ENCODE results near the gene CXADR.
"Not testable (repeated sequence)": the region's sequence is repeated elsewhere in the genome, so short reads cannot be mapped to it uniquely, and the experiment has no call there.

Gene CXADR

DNA sequence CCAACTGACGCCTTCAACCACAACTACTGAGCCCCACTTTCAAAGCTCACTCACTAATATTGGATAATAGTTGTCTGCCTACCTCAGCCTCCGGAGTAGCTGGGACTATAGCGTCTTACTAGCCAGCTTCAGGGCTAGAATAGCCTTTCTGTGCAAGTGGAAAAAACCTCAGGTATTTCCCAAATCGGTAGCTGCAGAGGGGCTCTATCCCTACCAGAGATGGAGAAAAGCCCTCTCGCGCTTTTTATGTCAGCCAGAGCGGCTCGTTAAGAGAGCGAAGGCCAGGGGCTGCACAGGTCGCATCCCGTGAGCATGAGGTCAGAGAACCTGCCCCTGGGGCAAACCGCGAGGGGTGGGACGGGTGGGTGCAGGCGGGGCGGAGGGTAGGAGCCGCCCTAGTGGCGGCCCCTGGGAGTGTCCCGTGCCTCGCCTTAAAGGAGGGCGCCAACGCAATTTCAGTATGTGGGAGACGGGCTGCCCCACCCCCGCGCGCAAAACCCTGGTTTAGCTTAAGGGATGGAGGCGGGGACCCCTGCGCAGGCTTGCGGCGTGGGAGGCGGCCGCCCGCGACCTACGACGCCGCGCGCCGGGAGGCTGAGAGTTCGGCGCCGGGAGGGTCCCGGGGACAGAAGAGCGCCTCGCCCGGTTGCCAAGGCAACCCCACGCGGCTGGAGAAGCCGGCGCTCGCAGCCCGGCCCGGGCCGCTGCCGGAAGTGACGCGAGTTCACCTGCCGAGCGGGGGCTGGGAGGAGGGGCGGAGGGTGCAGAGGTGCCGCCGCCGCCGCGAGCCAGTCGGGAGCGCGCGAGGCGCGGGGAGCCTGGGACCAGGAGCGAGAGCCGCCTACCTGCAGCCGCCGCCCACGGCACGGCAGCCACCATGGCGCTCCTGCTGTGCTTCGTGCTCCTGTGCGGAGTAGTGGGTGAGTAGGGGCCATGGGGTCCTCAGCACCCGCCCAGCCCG is at the start of gene CXADR:
TSS of gene CXADR (plus strand) at position 791 of the 961 bp plus-strand sequence. CDS start at position 878, 87 bp downstream.
- DNase-seq (ENCODE audit: low spot score): peak; percentile 81

- DNase-seq (ENCODE audit: low spot score): no peak
Observed at GRCh38 chr21:17466166-17466565, 46.7 kb upstream of the CXADR start.

DNA sequence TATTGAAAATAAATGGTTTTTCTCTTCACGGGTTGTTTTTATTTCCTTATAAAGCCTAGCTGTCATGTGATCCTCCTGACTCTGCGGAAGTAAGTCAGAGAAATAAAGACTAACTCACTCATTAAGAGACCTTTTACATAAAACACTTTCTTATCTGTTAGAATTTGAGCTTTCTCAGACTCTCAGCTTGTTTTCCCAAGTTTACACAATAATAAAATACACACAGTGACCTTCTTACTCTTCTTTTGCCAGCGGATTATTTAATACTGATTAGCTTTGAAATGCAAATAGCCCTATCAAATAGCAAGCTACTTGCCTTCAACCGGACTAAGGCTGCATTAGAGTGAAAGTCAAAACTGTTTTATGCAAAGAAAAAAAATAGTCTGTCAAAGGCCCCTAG is 45.5 kb upstream of the CXADR start:
- no peak for DNase-seq (ENCODE audit: low spot score)

- no peak for DNase-seq (ENCODE audit: low spot score)
Observed at GRCh38 chr21:17467829-17468228, 45.0 kb upstream of the CXADR start.

GRCh38 chr21:17468698-17469097 is 44.1 kb upstream of the CXADR start:
- DNase-seq (ENCODE audit: low spot score): no peak

DNA sequence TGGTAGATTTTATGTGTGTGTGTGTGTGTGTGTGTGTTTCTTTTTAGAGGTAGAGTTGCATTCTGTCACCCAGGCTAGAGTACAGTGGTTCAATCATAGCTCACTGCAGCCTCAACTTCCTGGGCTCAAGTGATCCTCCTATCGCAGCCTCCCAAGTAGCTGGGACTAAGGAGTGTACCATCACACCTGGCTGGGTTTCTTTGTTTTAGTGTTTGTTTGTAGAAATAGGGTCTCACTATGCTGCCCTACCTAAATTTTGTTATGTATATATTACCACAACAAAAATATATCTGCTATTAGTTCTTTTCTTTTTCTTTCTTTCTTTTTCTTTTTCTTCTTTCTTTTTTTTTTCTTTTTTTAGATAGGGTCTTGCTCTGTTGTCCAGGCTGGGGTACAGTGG is 43.1 kb upstream of the CXADR start:
- no peak for DNase-seq (ENCODE audit: low spot score)

- no peak for DNase-seq (ENCODE audit: low spot score)
Observed at GRCh38 chr21:17472182-17472581, 40.7 kb upstream of the CXADR start.

DNA sequence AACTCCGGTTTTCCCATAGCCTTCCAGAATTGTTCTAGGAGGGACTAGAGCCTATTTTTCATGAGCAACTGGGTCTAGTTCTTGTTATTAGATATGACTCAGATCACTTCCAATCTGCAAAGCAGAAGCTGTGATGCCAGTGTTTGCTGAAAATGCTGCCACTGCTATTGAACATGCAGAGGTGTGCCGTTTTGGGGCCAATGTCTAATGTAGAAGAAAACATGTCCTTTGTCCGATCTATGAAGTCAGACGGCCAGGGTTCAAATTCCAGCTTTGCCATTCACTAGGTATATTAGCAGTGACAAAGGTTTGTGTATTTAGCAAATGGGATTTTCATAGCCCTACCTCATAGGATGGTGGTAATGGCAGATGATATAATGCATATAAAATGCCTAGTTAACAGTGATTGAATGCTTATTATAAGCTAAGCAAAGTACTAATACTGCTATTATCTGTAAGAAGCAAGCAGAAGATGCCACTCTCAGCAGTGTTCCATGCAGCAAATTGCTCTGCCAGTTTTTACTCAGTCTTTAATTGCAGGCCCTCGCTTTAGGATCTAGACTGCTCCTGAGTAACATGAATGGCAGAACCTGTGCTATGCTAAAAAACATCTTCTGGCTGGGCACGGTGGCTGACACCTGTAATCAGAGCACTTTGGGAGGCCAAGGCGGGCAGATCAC is 40.1 kb upstream of the CXADR start:
- no peak for DNase-seq (ENCODE audit: low spot score)

DNA sequence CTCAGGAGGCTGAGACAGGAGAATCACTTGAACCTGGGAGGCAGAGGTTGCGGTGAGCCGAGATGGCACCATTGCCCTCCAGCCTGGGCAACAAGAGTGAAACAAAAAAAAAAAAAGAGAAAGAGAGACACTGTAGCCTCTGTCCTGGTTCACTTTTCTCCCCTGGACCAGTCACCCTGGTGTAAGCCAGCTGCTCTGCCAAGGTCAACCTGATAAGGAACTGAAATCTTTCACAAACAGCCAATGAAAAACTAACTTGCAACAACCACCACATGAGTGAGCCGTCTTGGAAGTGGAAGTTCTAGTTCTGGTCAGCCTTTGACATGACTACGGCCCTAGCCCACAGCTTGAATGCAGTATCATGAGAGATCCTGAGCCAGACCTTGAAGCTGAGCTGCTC is 36.8 kb upstream of the CXADR start:
- peak; percentile 52 for DNase-seq (ENCODE audit: low spot score)

- not testable (repeated sequence) for DNase-seq (ENCODE audit: low spot score)
Observed at GRCh38 chr21:17478156-17478555, 34.7 kb upstream of the CXADR start.

- DNase-seq (ENCODE audit: low spot score): no peak
Observed at GRCh38 chr21:17479606-17480005, 33.2 kb upstream of the CXADR start.

DNA sequence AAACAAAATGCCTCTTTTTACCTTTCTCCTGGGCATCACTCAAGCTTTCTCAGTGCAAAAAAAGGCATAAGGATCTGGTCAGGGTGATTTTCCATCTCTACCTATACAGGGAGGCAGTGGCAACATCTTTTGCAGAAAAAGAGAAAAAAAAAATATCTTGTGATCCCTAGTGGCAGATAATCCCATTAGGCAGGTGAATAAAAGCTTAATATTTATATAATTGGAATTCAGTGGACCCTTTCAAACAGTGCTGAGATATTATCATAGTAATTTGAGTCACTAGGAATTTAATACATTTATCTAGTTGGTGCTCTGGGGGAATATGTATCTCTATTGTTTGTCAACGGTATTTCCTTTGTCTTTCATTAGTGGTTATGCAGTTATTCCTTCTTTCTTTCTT is 29.9 kb upstream of the CXADR start:
- no peak for DNase-seq (ENCODE audit: low spot score)

GRCh38 chr21:17488620-17489019 is 24.2 kb upstream of the CXADR start:
- DNase-seq (ENCODE audit: low spot score): no peak

DNA sequence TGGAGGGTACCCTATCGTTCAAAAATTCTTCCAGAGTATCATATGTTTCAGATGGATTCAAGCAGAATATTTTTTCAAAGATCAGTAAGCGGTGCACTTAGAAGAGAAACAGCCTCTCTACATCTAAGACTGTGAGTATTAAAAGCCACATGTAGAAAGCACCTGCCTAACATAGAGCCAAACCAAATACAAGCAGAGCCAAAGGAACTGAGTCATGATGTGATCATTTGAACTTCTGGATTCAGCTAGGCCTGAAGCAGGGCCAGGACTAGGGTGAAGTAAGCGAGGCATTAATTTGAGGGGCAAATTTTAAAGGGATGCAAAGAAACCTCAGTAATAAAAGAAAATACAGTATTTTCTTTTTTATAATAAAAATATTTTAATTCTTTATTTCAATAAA is 23.3 kb upstream of the CXADR start:
- not testable (repeated sequence) for DNase-seq (ENCODE audit: low spot score)

DNA sequence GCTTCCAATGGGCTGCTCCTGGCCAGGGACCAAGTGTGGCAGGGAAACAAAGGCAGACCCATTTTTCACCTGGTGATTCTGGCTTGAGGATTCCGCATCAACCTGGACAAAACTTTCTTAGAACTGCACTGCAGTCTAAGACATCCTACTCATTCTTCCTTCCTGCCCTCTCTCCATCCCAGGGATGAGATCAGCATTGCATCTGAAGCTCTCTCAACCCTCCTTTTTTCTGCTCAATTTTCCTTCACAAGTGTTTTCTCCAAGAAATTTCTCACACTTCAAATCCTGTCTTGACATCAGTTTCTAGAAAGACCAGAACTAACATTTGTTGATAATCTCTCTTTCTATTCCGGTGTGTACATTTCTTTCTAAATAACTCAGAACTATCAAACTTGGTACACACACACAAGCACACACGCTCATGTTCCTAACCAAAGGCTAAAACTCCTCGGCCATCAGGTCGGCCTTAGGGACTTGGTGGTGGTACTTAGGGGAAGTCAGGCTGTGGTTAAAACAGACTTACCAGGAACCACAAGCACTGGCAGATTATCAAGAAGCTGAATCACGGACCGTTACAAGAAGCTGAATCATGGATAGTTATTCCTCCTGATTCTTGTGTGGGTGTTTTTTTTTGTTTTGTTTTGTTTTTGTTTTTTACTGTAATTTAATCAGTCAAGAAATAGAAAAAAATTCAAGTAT is 21.0 kb upstream of the CXADR start:
- DNase-seq (ENCODE audit: low spot score): peak; percentile 42

DNA sequence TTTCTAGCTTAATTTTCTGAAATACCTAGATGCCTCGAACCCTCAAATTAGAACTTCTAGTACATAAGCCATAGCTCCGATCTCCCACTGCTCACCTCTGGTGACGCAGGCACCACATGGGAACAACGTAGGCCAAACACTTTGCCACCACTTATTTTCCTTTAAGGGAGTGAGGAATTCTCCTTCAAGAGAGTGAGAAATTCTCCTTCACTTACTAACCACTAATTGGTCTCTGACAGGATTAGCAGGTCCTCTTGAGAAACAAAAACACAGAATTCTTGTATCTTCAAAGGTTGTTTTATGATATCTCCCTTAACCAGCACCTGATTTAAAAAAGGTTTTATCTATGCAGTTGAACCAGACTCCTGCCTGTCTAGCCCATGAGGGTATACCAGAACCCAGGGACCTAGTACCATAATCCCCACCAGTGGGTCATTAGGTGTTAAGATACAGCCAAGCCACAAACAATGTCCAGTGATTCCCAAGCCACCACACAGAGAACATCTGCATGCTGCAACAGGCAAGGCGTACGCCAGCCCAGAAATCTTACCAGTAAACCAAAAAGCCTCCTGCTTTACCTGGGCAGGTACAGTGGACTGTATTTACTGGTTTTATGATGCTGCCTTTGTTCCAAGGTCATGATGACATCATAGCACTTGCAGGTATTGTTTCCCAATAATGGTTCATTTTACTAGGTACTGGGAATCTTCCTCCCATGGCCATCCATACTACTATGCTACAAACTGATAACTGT is 20.3 kb upstream of the CXADR start:
- no peak for DNase-seq (ENCODE audit: low spot score)

DNA sequence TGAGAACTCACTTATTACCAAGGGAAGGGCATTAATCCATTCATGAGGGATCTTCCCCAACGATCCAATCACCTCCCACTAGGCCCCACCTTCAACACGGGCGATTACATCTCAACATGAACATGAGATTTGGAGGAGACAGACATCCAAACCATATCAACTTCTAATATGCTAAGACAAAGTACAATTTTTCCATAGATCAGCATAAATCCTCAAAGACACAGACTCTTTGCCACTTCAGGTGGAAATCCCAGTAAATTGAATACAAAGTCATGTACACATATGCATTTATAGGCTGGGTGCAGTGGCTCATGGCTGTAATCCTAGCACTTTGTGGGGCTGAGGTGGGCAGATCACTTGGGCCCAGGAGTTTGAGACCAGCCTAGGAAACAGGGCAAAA is 18.8 kb upstream of the CXADR start:
- DNase-seq (ENCODE audit: low spot score): no peak

GRCh38 chr21:17495680-17496079 is 17.2 kb upstream of the CXADR start:
- DNase-seq (ENCODE audit: low spot score): no peak

DNA sequence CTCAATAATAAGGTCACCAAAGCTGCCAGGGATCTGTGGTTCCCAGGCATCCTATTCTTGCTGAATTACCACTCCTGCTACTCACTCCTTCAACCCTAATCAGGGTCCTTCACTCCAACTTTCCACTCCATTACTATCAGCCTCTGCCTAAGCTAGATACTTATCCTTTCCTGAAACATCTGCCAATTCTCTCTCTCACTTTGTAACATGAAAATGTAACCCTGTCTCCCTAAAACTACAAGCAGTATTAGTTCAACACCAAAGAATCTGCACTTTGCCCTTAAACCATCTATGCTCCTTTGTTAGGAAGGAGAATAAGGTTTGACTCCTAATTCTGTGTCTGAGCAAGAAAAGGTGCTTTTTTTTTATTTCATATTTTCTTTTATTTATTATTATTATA is 15.5 kb upstream of the CXADR start:
- no peak for DNase-seq (ENCODE audit: low spot score)

DNA sequence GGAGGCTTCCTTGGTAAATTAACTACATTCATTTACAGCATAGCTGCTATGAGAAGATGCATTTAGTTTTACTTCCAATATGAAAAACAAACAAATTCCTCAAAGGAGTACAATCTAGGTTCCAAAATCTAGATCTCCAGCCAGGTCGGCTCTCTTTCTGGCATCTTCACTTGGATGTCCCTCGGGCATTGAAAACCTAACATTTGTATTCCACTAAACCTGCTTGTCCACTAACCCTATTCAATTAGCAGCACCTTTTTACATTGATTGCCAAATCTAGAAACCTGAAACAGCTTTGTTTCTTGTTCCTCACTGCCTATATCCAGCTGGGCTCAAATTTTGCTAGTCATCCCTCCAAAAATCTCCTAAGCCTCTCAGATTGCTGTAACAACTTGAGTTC is 14.3 kb upstream of the CXADR start:
- DNase-seq (ENCODE audit: low spot score): no peak

GRCh38 chr21:17501107-17502006 is 11.5 kb upstream of the CXADR start:
- DNase-seq (ENCODE audit: low spot score): no peak
